NCI-H446 (cell line): ENCODE results near the gene INTS2.
"Not testable (repeated sequence)": the region's sequence is repeated elsewhere in the genome, so short reads cannot be mapped to it uniquely, and the experiment has no call there.

Experiments used
- DNase-seq, 2 experiments: peaks; one replicate each; lab custom pipeline; 2025; lab: John Stamatoyannopoulos, UW

Gene INTS2

GRCh38 chr17:61927208-61928100, at the start of gene INTS2:
INTS2 (minus strand) TSS chr17:61927982; CDS start chr17:61926644, 1,338 bp downstream.
- peak; percentile 90 to 92 for DNase-seq

- no peak for DNase-seq
These were observed 46.3 kb upstream of the INTS2 start for GRCh38 chr17:61974115-61974514.

- no peak for DNase-seq
These were observed 44.5 kb upstream of the INTS2 start for GRCh38 chr17:61972311-61972710.

- DNase-seq: no peak
These were observed 42.2 kb upstream of the INTS2 start for GRCh38 chr17:61970030-61970429.

GRCh38 chr17:61968757-61969156, 41.0 kb upstream of the INTS2 start:
- DNase-seq: no peak

GRCh38 chr17:61967729-61968128, 39.9 kb upstream of the INTS2 start:
- DNase-seq: no peak

- no peak for DNase-seq
These were observed 38.4 kb upstream of the INTS2 start for GRCh38 chr17:61966191-61966590.

- no peak for DNase-seq
These were observed 27.8 kb upstream of the INTS2 start for GRCh38 chr17:61955619-61956018.

GRCh38 chr17:61947367-61948078, 19.7 kb upstream of the INTS2 start:
- no peak for DNase-seq

GRCh38 chr17:61946359-61946758, 18.6 kb upstream of the INTS2 start:
- no peak for DNase-seq

- no peak for DNase-seq
These were observed 15.3 kb upstream of the INTS2 start for GRCh38 chr17:61943117-61943516.

- DNase-seq: no peak
These were observed 14.3 kb upstream of the INTS2 start for GRCh38 chr17:61942085-61942484.

- no peak for DNase-seq
These were observed 287 bp upstream of the INTS2 start for GRCh38 chr17:61928101-61928436.

GRCh38 chr17:61926826-61927207, 965 bp downstream of the INTS2 start:
- peak in 1 of 2 experiments; percentile 9 for DNase-seq

GRCh38 chr17:61915162-61915561, 12.6 kb downstream of the INTS2 start:
- not testable (repeated sequence) for DNase-seq

GRCh38 chr17:61908292-61909037, 19.3 kb downstream of the INTS2 start:
- no peak for DNase-seq

GRCh38 chr17:61907361-61907760, 20.4 kb downstream of the INTS2 start:
- no peak for DNase-seq

- DNase-seq: no peak
These were observed 23.6 kb downstream of the INTS2 start for GRCh38 chr17:61904094-61904710.

GRCh38 chr17:61903251-61903650, 24.5 kb downstream of the INTS2 start:
- DNase-seq: no peak

- no peak for DNase-seq
These were observed 30.1 kb downstream of the INTS2 start for GRCh38 chr17:61897548-61898180.

- no peak for DNase-seq
These were observed 32.4 kb downstream of the INTS2 start for GRCh38 chr17:61895391-61895790.

- not testable (repeated sequence) for DNase-seq
These were observed 33.5 kb downstream of the INTS2 start for GRCh38 chr17:61894310-61894709.
